AG10803 (cell line): Measurements from ENCODE around the gene SSRP1.

ENCODE experiments used
- DNase-seq: peaks from one replicate; pipeline ENCODE4 v3.0.0; 2010; ENCODE audit warnings: low read depth
- H3K4me3 ChIP-seq: 2 replicates; pipeline ENCODE4 v1.5.1; 2011; ENCODE audit warnings: mild to moderate bottlenecking, low read length, control low read depth
- TF ChIP-seq, protein P1 (sequence below): conservative IDR thresholded peaks from 2 replicates; pipeline ENCODE4 v1.5.1; 2011; ENCODE audit warnings: mild to moderate bottlenecking, low read length, control low read depth, inconsistent platforms

The SSRP1 gene

DNA sequence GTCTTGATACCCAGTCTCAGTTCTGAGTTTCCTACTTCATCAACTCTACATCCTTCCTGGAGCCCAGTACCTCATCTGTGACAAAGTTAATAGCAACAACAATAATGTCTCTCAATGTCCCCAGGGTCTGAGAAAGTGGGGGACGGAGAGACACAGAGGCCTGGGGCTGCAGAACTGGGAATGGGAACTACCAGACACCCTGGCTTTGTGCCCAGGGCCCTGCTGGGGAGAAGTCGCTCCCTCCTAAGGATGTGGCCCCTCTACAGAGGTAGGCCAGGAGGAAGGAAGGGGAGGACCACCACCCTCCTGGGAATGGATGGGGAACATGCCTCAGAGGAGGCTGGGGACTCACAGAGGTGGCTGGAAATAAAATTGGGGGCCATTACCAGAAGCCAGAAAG lies 39.8 kb upstream of the SSRP1 start:
- TF ChIP-seq, protein P1, sequence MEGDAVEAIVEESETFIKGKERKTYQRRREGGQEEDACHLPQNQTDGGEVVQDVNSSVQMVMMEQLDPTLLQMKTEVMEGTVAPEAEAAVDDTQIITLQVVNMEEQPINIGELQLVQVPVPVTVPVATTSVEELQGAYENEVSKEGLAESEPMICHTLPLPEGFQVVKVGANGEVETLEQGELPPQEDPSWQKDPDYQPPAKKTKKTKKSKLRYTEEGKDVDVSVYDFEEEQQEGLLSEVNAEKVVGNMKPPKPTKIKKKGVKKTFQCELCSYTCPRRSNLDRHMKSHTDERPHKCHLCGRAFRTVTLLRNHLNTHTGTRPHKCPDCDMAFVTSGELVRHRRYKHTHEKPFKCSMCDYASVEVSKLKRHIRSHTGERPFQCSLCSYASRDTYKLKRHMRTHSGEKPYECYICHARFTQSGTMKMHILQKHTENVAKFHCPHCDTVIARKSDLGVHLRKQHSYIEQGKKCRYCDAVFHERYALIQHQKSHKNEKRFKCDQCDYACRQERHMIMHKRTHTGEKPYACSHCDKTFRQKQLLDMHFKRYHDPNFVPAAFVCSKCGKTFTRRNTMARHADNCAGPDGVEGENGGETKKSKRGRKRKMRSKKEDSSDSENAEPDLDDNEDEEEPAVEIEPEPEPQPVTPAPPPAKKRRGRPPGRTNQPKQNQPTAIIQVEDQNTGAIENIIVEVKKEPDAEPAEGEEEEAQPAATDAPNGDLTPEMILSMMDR: no peak
- H3K4me3 ChIP-seq: no peak overlapping the region
- DNase-seq: no peak

DNA sequence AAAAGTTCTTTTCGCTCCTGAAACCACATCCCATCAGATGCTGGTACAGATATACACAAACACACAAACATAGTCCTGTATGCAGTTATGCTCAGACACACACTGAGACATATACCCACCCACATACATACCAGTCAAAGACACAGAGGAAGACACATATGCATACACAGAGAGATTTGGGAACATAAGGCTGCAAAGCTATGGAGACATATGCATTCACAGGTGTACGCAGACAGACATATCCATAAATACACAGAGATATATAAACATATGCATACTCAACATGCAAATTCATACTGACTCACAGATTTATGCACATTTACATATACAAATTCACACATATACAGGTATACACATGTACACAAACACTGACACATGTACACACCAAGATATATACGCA lies 39.3 kb upstream of the SSRP1 start:
- DNase-seq: no peak
- H3K4me3 ChIP-seq: no peak overlapping the region
- TF ChIP-seq, protein P1: no peak

DNA sequence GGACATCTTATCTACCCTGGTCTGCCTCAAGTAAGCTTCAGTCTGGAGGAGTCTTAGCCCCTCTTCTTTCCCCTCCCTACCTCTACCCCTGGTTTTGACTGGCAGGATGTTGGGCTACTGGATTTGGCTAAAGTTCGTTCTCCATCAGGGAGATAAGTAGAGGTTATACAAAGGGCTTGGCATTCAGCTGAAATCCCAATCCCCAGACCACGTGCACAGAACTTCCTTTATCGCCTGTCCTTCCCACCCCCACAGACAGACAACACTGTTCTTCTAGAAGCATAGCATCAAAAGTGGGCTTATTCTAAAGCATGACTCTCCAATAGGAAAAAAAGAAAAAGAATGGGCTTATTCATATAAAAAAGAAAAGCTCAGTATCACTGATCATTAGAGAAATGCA lies 37.5 kb upstream of the SSRP1 start:
- DNase-seq: no peak
- TF ChIP-seq, protein P1: no peak
- H3K4me3 ChIP-seq: no peak overlapping the region

DNA sequence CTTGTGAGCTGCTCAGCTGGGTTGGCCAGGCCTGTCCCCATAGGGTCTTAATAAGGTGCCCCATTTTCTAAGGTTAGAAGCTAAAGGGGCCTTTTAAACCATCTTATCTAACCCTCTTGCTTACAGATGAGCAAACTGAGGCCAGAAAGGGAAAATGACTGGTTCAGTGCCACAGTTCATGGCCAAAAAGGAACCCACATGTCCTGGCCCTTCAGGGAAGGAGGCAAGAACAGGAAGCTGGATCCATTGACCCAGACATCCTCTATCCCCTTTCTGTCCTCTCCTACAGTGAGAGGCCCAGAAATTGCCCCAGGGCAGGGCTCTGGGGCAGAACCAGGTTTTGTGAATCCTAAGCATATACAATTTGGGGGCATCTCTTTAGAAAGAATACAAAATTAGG lies 35.2 kb upstream of the SSRP1 start:
- no peak overlapping the region for H3K4me3 ChIP-seq
- DNase-seq: no peak
- TF ChIP-seq, protein P1: no peak

DNA sequence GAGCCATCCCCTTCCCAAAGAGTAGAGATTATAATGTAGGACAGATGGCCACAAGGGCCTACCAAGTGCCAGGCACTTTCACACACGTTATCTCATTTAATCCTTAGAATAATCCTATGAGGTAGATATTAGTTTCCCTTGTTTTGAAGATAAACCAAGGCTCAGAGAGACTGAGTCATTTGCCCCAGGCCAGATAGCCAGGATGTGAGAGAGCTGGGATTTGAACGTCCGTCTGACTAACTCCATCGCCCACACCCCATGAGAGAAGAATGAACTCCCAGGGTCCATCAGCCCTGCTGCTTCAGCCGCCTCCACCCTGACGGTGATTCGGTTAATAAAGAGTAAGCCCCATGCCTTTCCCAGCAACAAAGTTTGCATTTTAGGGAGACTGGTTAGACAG lies 34.6 kb upstream of the SSRP1 start:
- no peak for DNase-seq
- TF ChIP-seq, protein P1: no peak
- H3K4me3 ChIP-seq: no peak overlapping the region

DNA sequence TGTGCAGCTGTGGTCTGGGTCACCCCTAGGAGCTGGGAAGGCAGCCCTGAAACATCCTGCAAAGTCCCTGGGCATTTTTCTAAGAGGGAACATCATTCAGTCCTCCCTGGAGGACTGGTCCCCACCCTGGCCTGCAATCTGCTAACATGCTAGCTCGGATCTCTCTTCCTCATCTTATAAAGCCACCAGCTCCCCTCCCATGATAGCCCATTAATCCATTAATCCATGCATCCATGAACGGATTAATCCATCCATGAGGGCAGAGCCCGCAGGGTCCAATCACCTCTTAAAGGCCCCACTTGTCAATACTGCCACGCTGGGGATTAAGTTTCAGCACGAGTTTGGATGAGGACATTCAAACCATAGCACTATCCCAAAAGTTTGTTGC lies 33.1 kb upstream of the SSRP1 start:
- TF ChIP-seq, protein P1: no peak
- DNase-seq: no peak

DNA sequence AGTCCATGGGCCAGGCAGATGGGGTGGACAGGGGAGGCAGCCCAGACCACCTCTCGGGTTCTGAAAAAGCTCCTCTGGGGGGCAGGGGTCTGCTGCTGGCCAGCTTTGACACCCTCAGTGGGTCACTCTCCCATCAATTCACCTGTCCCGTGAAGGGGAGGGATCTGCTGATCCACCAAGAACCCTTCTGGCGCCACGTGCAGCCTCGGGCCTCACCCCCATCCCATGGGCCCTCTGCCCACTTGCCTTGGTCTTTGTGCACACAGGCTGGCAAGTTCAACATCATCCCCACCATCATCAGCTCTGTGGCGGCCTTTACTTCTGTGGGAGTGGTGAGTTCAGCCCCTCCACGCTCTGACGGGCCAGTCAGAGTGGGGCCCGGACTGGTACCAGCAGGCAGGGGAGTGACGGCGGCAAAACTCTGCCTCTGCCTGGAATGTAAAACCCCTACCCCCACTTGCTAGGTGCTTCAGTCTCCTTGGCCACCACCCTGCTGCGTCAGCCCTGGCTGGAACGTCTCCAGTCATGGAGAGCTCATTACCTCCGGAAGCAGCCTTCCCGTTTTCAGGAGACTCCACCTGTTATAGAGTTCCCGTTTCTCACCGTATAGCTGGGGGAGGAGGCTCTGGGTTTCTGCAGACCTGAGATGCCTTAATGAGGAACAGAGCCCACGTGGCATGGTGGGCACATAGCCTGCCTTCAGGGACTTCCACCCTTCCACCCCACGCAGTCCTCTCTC lies 32.6 kb upstream of the SSRP1 start:
- DNase-seq: no peak
- TF ChIP-seq, protein P1: no peak
- no peak overlapping the region for H3K4me3 ChIP-seq

More for the DNA sequence above, 33.1 kb upstream of the SSRP1 start:
- H3K4me3 ChIP-seq: no peak overlapping the region
